HEK293T (cell line): ENCODE measurements around the gene ZBTB11.
"Not testable (repeated sequence)": the region's sequence is repeated elsewhere in the genome, so short reads cannot be mapped to it uniquely, and the experiment has no call there.

Experiments
- CTCF ChIA-PET: fragments of 350-600 bp; formaldehyde crosslinking; extraction: SDS; loops from one replicate; lab custom pipeline; 2021; ENCODE audit warnings: antibody characterized with exemption, inconsistent platforms; lab: Yijun Ruan, JAX
- POLR2A ChIA-PET: fragments of 350-600 bp; formaldehyde crosslinking; extraction: SDS; loops from one replicate; lab custom pipeline; 2020; ENCODE audit warnings: antibody characterized with exemption, inconsistent platforms; lab: Yijun Ruan, JAX
- DNase-seq: peaks from one replicate; pipeline ENCODE4 v3.0.0; 2012; ENCODE audit warnings: mixed read lengths; ENCODE audit errors: extremely low spot score
- ARNT ChIP-seq: fragments of 450-650 bp; IDR thresholded peaks from 2 replicates; pipeline ENCODE4 v1.6.1; 2017; ENCODE audit warnings: mild to moderate bottlenecking
- BHLHE40 ChIP-seq: fragments of 450-650 bp; IDR thresholded peaks from 2 replicates; pipeline ENCODE4 v1.6.1; 2016; ENCODE audit warnings: mild to moderate bottlenecking, moderate library complexity, borderline replicate concordance
- CTBP1 ChIP-seq: fragments of 450-650 bp; IDR thresholded peaks from 2 replicates; pipeline ENCODE4 v1.6.1; 2016; ENCODE audit warnings: borderline replicate concordance
- ELF4 ChIP-seq: fragments of 450-650 bp; IDR thresholded peaks from 2 replicates; pipeline ENCODE4 v1.6.1; 2017; ENCODE audit warnings: antibody characterized with exemption
- FOXA1 ChIP-seq: fragments of 450-650 bp; IDR thresholded peaks from 2 replicates; pipeline ENCODE4 v1.6.1; 2016; ENCODE audit warnings: mild to moderate bottlenecking
- FOXK2 ChIP-seq: fragments of 450-650 bp; IDR thresholded peaks from 2 replicates; pipeline ENCODE4 v1.6.1; 2016; ENCODE audit warnings: mild to moderate bottlenecking
- FOXM1 ChIP-seq: fragments of 450-650 bp; IDR thresholded peaks from 2 replicates; pipeline ENCODE4 v1.6.1; 2017; ENCODE audit warnings: mild to moderate bottlenecking, borderline replicate concordance
- HDGF ChIP-seq: fragments of 450-650 bp; IDR thresholded peaks from 2 replicates; pipeline ENCODE4 v1.6.1; 2017; ENCODE audit warnings: antibody characterized with exemption, borderline replicate concordance
- L3MBTL2 ChIP-seq: fragments of 450-650 bp; conservative IDR thresholded peaks from 2 replicates; pipeline ENCODE4 v1.6.1; 2016; ENCODE audit warnings: mild to moderate bottlenecking
- LEF1 ChIP-seq: fragments of 450-650 bp; IDR thresholded peaks from 2 replicates; pipeline ENCODE4 v1.6.1; 2017; ENCODE audit warnings: mild to moderate bottlenecking, borderline replicate concordance
- NFRKB ChIP-seq: fragments of 450-650 bp; IDR thresholded peaks from 2 replicates; pipeline ENCODE4 v1.6.1; 2016; ENCODE audit warnings: mild to moderate bottlenecking, moderate library complexity
- PKNOX1 ChIP-seq: fragments of 450-650 bp; IDR thresholded peaks from 2 replicates; pipeline ENCODE4 v1.6.1; 2016
- SP1 ChIP-seq: fragments of 450-650 bp; IDR thresholded peaks from 2 replicates; pipeline ENCODE4 v1.6.1; 2017
- SUZ12 ChIP-seq: fragments of 450-650 bp; IDR thresholded peaks from 2 replicates; pipeline ENCODE4 v1.6.1; 2016; ENCODE audit warnings: mild to moderate bottlenecking
- TARDBP ChIP-seq: fragments of 450-650 bp; IDR thresholded peaks from 2 replicates; pipeline ENCODE4 v1.6.1; 2016
- ZNF384 ChIP-seq: fragments of 450-650 bp; IDR thresholded peaks from 2 replicates; pipeline ENCODE4 v1.6.1; 2016

ZBTB11 gene

DNA sequence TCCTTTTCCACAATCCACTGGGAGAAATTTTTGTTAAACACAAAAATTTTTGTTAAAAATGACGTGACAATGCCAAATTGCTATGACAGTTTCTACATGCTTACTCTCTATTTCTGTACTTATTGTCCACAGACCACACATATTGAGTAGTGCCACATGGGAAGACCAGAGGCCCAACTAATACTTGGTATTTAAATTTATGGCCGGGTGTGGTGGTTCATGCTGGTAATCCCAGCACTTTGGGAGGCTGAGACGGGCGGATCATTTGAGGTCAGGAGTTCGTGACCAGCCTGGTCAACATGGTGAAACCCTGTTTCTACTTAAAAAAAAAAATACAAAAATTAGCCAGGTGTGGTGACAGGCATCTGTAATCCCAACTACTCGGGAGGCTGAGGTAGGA is 20.3 kb downstream of the ZBTB11 start:
- ChIA-PET CTCF (no interaction called here), POLR2A (no interaction called here)
- TF ChIP-seq SP1: no peak
- no peak for TF ChIP-seq PKNOX1
- no peak for TF ChIP-seq NFRKB
- TF ChIP-seq BHLHE40: no peak
- DNase-seq: no peak

DNA sequence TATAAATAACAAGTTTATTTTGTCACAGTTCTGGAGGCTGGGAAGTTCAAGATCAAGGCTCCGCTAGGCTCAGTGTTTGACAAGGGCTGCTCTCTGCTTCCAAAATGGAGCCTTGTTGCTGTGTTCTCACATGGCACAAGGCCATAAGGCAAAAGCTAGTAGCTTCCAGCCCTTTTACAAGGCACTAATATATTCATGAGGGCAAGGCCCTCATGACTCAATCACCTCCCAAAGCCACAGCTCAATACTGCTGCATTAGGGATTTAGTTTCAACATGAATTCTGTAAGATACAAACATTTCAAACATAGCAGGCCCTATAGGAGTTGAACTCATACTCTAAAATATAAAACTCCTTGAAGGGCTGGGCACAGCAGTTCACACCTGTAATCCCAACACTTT is 30.2 kb downstream of the ZBTB11 start:
- TF ChIP-seq L3MBTL2 (no peak), ZNF384 (no peak), CTBP1 (no peak), ARNT (no peak), PKNOX1 (no peak), FOXK2 (no peak), TARDBP (no peak), FOXA1 (no peak), SUZ12 (no peak), BHLHE40 (no peak), ELF4 (no peak), HDGF (no peak)
- CTCF ChIA-PET: no interaction called here
- no peak for DNase-seq
- POLR2A ChIA-PET: interaction anchor here (1.0 kb wide), 1 partner anchor 73 kb away, joined by 3 read pairs; the partner anchor contains the start of gene PCNP

GRCh38 chr3:101643861-101644613 is 32.9 kb downstream of the ZBTB11 start:
- POLR2A ChIA-PET: no interaction called here
- CTCF ChIA-PET: interaction anchor here (0.6 kb wide), 1 partner anchor 74 kb away, joined by 3 read pairs; no protein-coding TSS in a partner anchor
- DNase-seq: no peak
- TF ChIP-seq PKNOX1 (no peak), BHLHE40 (no peak), FOXK2 (no peak), FOXA1 (no peak), TARDBP (no peak)

GRCh38 chr3:101643009-101643844 is 33.7 kb downstream of the ZBTB11 start:
- no peak for DNase-seq
- POLR2A ChIA-PET: no interaction called here
- no peak for TF ChIP-seq HDGF
- TF ChIP-seq ELF4: no peak
- no peak for TF ChIP-seq FOXA1
- no peak for TF ChIP-seq SUZ12
- no peak for TF ChIP-seq FOXM1
- TF ChIP-seq FOXK2: no peak
- no peak for TF ChIP-seq L3MBTL2
- no peak for TF ChIP-seq LEF1
- no peak for TF ChIP-seq TARDBP
- no peak for TF ChIP-seq ZNF384
- no peak for TF ChIP-seq ARNT
- no peak for TF ChIP-seq SP1
- TF ChIP-seq NFRKB: no peak
- TF ChIP-seq CTBP1: no peak
- CTCF ChIA-PET: no interaction called here

DNA sequence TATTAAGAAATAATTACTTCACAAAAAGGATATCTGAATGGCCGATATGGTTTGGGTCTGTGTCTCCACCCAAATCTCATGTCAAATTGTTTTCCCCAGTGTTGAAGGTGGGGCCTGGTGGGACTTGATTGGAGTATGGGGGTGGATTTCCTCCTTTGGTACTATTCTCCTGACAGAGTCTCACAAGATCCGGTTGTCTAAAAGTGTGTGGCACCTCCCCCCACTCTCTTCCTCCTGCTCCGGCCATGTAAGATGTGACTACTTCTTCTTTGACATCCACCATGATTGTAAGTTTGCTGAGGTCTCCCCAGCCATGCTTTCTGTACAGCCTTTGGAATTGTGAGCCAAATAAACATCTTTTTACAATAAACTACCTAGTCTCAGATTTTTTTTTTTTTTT is 34.5 kb downstream of the ZBTB11 start:
- TF ChIP-seq TARDBP (no peak), PKNOX1 (no peak), FOXA1 (no peak), CTBP1 (no peak), ZNF384 (no peak), FOXM1 (no peak), SP1 (no peak), LEF1 (no peak), FOXK2 (no peak)
- no peak for DNase-seq
- ChIA-PET POLR2A (no interaction called here), CTCF (no interaction called here)

- DNase-seq, POLR2A ChIA-PET: not testable (repeated sequence)
Observed at GRCh38 chr3:101641397-101642115, 35.4 kb downstream of the ZBTB11 start.

More at GRCh38 chr3:101641397-101642115, 35.4 kb downstream of the ZBTB11 start:
- CTCF ChIA-PET: not testable (repeated sequence)
